KBM-7 (cell line): ENCODE results near the gene IREB2.
"Not testable (repeated sequence)": the region's sequence is repeated elsewhere in the genome, so short reads cannot be mapped to it uniquely, and the experiment has no call there.

Experiments
- DNase-seq: peaks from one replicate; pipeline ENCODE4 v3.0.0-alpha.2; 2015
- in situ Hi-C: fragments of 300-500 bp; cut with MboI; formaldehyde crosslinking; loops from 2 replicates; pipeline ENCODE4 v1.14.3; 2020; ENCODE audit warnings: low sequenced_read_pairs, low pct_unique_long_range_greater_than_20kb, mixed read lengths

Gene IREB2

DNA sequence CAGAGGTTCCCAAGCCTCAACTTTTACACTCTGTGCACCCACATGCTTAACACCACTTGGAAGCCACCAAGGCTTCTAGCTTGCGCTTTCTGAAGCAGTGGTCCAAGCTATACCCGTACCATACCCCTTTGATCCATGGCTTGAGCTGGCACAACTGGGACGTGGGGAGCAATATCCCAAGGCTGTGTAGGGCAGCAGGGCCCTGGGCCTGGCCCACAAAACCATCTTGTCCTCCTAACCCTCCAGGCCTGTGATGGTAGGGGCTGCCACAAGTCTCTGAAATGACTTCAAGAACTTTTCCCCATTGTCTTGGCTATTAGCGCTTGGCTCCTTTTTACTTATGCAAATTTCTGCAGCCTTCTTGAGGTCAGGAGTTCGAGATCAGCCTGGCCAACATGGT, 86.2 kb downstream of the IREB2 start:
- no peak for DNase-seq
- in situ Hi-C loops: no loop called here

- no peak for DNase-seq
- in situ Hi-C loops: no loop called here
Measured at GRCh38 chr15:78527325-78527724, 89.3 kb downstream of the IREB2 start.

- DNase-seq: no peak
- in situ Hi-C loops: no loop called here
Measured at GRCh38 chr15:78533331-78533730, 95.3 kb downstream of the IREB2 start.

DNA sequence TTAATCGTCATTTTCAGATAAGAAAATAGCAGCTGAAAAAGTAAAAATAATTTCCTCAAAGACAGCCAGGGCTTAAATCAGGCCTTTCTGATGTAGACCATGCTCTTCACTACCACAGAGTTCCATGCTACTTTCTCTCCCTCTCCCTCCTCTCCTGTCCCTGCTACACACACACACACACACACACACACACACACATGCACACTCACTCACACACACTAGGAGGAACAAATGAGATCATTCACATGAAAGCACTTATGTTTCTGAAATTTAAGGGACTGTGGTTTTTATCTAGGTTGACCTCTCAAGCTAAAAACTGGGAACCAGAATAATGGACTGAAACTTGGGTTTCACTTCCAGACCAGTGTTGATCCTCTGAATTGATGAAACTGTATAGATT, 98.1 kb downstream of the IREB2 start:
- in situ Hi-C loops: no loop called here

DNA sequence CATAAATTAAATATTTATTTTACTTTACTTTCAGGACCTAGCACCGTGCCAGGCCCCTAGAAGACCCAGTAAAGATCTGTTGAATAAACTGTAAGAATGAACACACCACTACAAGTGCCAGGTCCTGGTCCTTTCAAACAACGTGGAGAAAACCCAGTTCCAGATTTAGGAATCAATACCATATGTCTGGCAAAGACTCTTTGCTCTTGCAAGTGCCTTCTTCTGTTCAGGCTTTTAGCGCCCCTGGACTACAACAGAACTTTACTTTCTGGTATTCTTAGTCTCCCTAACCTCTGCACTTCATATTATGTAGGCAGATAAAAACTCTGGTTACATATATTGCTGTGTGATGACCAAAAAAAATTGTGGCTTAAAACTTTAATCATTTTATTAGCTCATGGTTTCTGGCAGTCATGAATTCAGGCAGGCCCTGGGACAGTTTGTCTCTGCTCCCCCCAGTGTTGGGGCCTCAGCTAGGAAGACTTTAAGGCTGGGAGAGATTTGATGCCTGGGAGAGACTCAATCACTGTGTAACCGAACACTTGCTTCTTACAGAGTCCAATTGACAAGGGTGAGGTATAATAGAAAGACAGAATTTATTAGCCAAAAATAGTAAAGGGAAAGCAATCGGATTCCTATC, 99.4 kb downstream of the IREB2 start:
- DNase-seq: no peak

More for the DNA sequence above, 98.1 kb downstream of the IREB2 start:
- DNase-seq: peak; percentile 32

DNA sequence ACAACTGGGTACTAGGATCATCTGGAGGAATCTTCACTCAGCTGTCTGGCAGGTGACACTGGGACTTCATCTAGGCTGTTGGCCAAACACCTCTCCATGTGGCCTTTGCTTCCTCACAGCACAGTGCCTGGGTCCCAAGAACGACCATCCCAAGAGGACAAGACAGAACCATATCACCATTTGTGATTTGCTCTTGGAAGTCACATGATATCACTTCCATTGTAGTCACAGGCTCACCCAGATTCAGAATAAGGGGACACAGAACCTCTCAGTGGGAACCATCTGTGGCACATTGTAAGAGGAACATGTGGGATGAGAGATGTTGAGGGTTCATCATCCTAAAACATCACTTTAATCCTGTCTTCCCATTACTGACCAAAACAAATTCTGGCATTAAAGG, 100.3 kb downstream of the IREB2 start:
- no peak for DNase-seq
- in situ Hi-C loops: no loop called here

More for the DNA sequence above, 99.4 kb downstream of the IREB2 start:
- in situ Hi-C loops: no loop called here

- in situ Hi-C loops, DNase-seq: not testable (repeated sequence)
Measured at GRCh38 chr15:78539464-78540140, 101.6 kb downstream of the IREB2 start.

DNA sequence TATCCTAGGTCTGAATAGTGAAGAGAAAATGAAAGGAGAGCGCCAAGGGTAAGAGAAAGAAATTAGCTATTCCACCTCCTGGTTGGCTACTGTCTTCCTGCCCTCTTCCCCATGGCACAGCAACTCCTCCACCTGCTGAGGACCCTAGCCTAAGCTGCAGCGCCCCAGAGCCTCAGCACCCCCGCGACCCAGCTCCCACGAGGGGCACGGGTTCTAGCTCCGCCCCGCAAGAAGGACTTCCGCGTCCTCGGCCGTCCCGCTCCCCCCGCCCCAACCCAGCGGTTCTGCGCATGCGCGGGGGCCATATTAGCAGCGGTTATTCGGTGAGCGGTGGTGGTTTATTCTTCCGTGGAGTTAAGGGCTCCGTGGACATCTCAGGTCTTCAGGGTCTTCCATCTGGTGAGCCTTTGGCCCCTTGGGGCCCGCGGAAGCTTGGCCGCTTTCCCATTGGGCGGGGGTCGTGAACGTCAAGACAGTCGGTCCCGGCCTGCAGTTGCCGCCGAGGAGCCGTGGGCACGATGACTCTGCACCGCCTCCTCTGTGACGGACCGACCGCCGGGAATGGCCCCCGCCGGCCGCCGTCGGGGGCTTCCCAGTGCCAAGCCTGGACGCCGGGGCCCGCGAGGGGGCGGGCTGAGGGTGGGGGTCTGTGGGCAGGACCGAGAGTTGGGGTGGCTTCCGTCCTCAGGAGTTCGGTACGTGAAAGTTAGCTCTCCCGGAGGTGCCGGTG, 102.3 kb downstream of the IREB2 start, which contains the start of gene PSMA4:
TSS of gene PSMA4 (plus strand) at position 304 of the 730 bp plus-strand sequence. CDS start 1,484 bp downstream, outside the sequence.
- in situ Hi-C loops: no loop called here
- peak; percentile 97 for DNase-seq

DNA sequence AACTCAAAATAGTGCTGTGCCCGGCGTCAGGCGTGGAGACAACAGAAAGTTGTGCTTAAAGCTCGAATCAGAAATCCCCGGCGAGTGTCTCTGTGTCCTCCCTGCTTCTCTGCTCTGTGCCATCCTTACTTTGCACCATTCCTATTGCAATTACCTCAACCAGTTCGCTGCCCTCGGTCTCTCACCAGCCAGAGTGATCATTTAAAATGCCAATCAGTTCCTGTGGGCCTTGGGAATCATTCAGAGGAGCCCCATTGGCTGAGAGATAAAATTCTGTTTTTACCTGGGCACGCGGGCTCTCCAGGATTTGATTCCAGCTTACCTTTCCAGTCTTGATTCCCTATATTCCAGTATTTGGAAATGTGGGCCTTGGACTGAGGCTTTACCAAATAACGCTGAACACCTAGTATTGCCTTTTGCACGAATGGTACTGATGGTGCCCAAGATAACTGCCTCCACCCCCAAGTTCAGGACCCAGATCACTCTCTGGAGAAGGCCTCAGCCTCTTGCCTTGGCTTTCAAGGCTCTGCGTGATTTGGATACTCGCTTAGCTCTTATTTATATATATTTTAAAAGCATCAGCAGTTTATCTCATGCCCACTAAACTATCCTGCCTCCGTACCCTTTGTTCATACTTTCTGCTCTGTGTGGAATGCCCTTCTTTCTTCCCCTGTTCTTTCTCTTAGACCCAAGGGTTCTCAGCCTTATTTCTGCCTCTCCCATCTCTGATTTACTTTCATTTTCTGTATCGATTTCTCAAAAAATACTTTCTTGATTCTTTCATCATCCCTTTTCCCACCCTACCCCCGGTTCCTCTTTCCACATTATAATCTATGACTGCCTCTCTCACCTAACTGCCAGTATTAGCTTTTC, 103.1 kb downstream of the IREB2 start:
- peak; percentile 62 for DNase-seq
- in situ Hi-C loops: no loop called here

DNA sequence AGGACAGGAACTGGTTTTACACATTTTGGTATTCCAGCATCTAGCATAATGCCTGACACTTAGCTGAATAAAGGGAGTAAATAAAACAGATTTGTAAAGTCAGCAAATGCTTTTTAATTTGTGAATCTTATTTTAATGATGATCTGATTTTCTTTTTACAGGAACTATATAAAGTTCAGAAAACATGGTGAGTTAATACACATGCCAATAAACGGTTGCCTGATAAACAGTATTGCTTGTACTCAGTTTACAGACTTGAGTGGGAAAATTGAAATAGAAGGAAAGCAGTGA, 103.7 kb downstream of the IREB2 start:
- no peak for DNase-seq
- in situ Hi-C loops: no loop called here

DNA sequence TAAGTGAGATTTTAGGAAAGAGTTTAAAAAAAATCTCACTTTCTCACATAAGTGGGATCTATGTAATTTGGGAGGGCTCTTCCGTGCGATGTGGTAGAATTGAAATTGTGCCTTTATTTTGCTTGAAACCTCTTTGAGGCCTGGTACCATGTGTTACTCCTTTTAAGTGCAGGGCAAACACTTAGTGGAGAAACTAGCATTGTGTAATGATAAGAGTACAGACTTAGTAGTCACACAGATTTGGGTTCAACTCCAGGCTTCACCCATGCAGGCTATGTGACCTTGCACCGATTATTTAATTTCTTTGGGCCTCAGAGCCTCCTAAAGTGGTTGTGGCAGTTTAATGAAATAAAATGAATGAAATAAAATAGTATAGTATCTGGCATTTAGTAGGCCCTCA, 104.6 kb downstream of the IREB2 start:
- DNase-seq: no peak
- in situ Hi-C loops: no loop called here

GRCh38 chr15:78550194-78550593, 112.2 kb downstream of the IREB2 start:
- in situ Hi-C loops: no loop called here
- no peak for DNase-seq

DNA sequence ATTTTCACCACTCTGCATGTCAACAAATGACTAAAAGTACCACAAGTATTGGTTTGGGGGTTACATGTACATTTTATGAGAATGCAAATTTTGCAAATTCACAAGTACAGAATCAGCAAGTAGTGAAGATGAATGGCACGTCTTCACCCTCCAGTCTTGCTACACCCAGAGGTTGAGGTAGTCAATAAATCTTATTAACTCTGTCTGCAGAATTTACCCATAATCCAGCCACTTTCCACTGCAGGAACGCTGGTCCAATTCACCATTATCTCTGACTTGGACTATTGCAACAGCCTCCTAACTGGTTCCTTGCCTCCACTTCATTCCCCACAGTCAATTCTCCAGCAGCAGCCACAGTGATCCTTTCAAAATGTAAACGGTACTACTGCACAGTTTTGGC, 112.8 kb downstream of the IREB2 start:
- in situ Hi-C loops: no loop called here
- no peak for DNase-seq
